MM.1S (cell line): ENCODE data around the gene RASL11B.

Experiments
- EZH2phosphoT487 ChIP-seq: fragments of 300-600 bp; sonication (generic); IDR thresholded peaks from 2 replicates; pipeline ENCODE4 v1.6.1; 2018; ENCODE audit warnings: antibody characterized with exemption, low read length
- TF ChIP-seq, protein P1 (sequence below): fragments of 300-600 bp; sonication (generic); IDR thresholded peaks from 2 replicates; pipeline ENCODE4 v1.5.1; 2016; ENCODE audit warnings: antibody characterized with exemption, low read length, mixed read lengths

GRCh38 chr4:52889354-52889753, 27.2 kb downstream of the RASL11B start:
- TF ChIP-seq, protein P1, sequence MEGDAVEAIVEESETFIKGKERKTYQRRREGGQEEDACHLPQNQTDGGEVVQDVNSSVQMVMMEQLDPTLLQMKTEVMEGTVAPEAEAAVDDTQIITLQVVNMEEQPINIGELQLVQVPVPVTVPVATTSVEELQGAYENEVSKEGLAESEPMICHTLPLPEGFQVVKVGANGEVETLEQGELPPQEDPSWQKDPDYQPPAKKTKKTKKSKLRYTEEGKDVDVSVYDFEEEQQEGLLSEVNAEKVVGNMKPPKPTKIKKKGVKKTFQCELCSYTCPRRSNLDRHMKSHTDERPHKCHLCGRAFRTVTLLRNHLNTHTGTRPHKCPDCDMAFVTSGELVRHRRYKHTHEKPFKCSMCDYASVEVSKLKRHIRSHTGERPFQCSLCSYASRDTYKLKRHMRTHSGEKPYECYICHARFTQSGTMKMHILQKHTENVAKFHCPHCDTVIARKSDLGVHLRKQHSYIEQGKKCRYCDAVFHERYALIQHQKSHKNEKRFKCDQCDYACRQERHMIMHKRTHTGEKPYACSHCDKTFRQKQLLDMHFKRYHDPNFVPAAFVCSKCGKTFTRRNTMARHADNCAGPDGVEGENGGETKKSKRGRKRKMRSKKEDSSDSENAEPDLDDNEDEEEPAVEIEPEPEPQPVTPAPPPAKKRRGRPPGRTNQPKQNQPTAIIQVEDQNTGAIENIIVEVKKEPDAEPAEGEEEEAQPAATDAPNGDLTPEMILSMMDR: no peak
- TF ChIP-seq EZH2phosphoT487: no peak
